WTC11 (cell line): Measurements from ENCODE around the gene KCNMA1. TPM values are rescaled to one million over a fixed set of nuclear protein-coding genes. Genes with fewer than 3 reads are reported as not detected.

ENCODE experiments used
- ATAC-seq: fragments of 200-7000 bp; cut with Tn5 transposase; 2 replicates; pipeline ENCODE4 v1.10.0; 2021; ENCODE audit warnings: mild to moderate bottlenecking, moderate library complexity
- CTCF ChIA-PET: fragments of 300-600 bp; sonication (Branson Sonifier 250); formaldehyde crosslinking; loops from one replicate; lab custom pipeline; 2021; ENCODE audit warnings: antibody characterized with exemption; lab: Charles Lee
- POLR2A ChIA-PET: fragments of 350-600 bp; sonication (Branson Sonifier 250); formaldehyde crosslinking; loops from one replicate; lab custom pipeline; 2021; ENCODE audit warnings: antibody characterized with exemption; lab: Charles Lee
- DNase-seq: peaks from one replicate; pipeline ENCODE4 v3.0.0; 2021; ENCODE audit warnings: low spot score
- H3K27ac Mint-ChIP-seq: 2 replicates; pipeline ENCODE4 v1.8.0; 2021; ENCODE audit warnings: mixed read lengths
- H3K27me3 Mint-ChIP-seq: 2 replicates; pipeline ENCODE4 v1.8.0; 2021; ENCODE audit warnings: low read depth, mild to moderate bottlenecking, moderate library complexity, mixed read lengths
- H3K36me3 Mint-ChIP-seq: 2 replicates; pipeline ENCODE4 v1.8.0; 2021; ENCODE audit warnings: mixed read lengths
- H3K4me1 Mint-ChIP-seq: 2 replicates; pipeline ENCODE4 v1.8.0; 2022; ENCODE audit warnings: mixed read lengths
- H3K4me3 Mint-ChIP-seq: 2 replicates; pipeline ENCODE4 v1.8.0; 2021; ENCODE audit warnings: mild to moderate bottlenecking, moderate library complexity, mixed read lengths
- H3K9me3 Mint-ChIP-seq: 2 replicates; pipeline ENCODE4 v1.8.0; 2021; ENCODE audit warnings: mixed read lengths
- ATF1 ChIP-seq: sonication (generic); formaldehyde crosslinking; IDR thresholded peaks from 2 replicates; pipeline ENCODE4 v1.8.1; 2023; ENCODE audit warnings: mild to moderate bottlenecking, moderate library complexity, missing genetic modification reagents
- CBFB ChIP-seq: sonication (generic); formaldehyde crosslinking; IDR thresholded peaks from 2 replicates; pipeline ENCODE4 v1.8.1; 2022; ENCODE audit warnings: mild to moderate bottlenecking, low read depth, missing genetic modification reagents
- CTCF ChIP-seq: fragments of 200-600 bp; IDR thresholded peaks from 2 replicates; pipeline ENCODE4 v1.8.0; 2022; ENCODE audit warnings: antibody characterized with exemption
- EMX1 ChIP-seq: fragments of 250-450 bp; sonication (Bioruptor Pico); IDR thresholded peaks from 2 replicates; pipeline ENCODE4 v1.8.0; 2021; ENCODE audit warnings: mild to moderate bottlenecking
- FOXK1 ChIP-seq: sonication (generic); formaldehyde crosslinking; IDR thresholded peaks from 2 replicates; pipeline ENCODE4 v1.8.0; 2022; ENCODE audit warnings: mild to moderate bottlenecking, moderate library complexity, missing genetic modification reagents
- FOXP1 ChIP-seq: sonication (generic); formaldehyde crosslinking; IDR thresholded peaks from 2 replicates; pipeline ENCODE4 v1.8.0; 2022; ENCODE audit warnings: missing genetic modification reagents, mild to moderate bottlenecking, moderate library complexity, borderline replicate concordance
- GRHL2 ChIP-seq: fragments of 250-450 bp; sonication (Bioruptor Pico); IDR thresholded peaks from 2 replicates; pipeline ENCODE4 v1.8.0; 2022; ENCODE audit warnings: mild to moderate bottlenecking, moderate library complexity; ENCODE audit not compliant: insufficient replicate concordance, severe bottlenecking
- JUN ChIP-seq: sonication (generic); formaldehyde crosslinking; IDR thresholded peaks from 2 replicates; pipeline ENCODE4 v1.8.0; 2023; ENCODE audit warnings: mild to moderate bottlenecking, missing genetic modification reagents
- MAX ChIP-seq: sonication (generic); formaldehyde crosslinking; IDR thresholded peaks from 2 replicates; pipeline ENCODE4 v1.8.0; 2022; ENCODE audit warnings: mild to moderate bottlenecking, missing genetic modification reagents
- MXD4 ChIP-seq: fragments of 250-450 bp; sonication (Bioruptor Pico); IDR thresholded peaks from 2 replicates; pipeline ENCODE4 v1.8.0; 2021; ENCODE audit warnings: mild to moderate bottlenecking, moderate library complexity, borderline replicate concordance
- NFATC4 ChIP-seq: fragments of 250-450 bp; sonication (Bioruptor Pico); IDR thresholded peaks from 2 replicates; pipeline ENCODE4 v1.9.0; 2021; ENCODE audit warnings: mild to moderate bottlenecking
- OVOL2 ChIP-seq: fragments of 250-450 bp; sonication (Bioruptor Pico); IDR thresholded peaks from 2 replicates; pipeline ENCODE4 v1.9.0; 2021; ENCODE audit warnings: mild to moderate bottlenecking, borderline replicate concordance
- STAT6 ChIP-seq: sonication (generic); formaldehyde crosslinking; conservative IDR thresholded peaks from 2 replicates; pipeline ENCODE4 v1.8.1; 2023; ENCODE audit warnings: mild to moderate bottlenecking, low read depth, missing genetic modification reagents, moderate library complexity
- TCF7 ChIP-seq: sonication (generic); formaldehyde crosslinking; IDR thresholded peaks from 2 replicates; pipeline ENCODE4 v1.8.0; 2022; ENCODE audit warnings: mild to moderate bottlenecking, low read depth, missing genetic modification reagents, moderate library complexity
- USF2 ChIP-seq: sonication (generic); formaldehyde crosslinking; IDR thresholded peaks from 2 replicates; pipeline ENCODE4 v1.8.1; 2023; ENCODE audit warnings: mild to moderate bottlenecking, missing genetic modification reagents, moderate library complexity
- ZNF121 ChIP-seq: sonication (generic); formaldehyde crosslinking; IDR thresholded peaks from 2 replicates; pipeline ENCODE4 v1.8.0; 2023; ENCODE audit warnings: missing genetic modification reagents
- ZNF138 ChIP-seq: sonication (generic); formaldehyde crosslinking; conservative IDR thresholded peaks from 2 replicates; pipeline ENCODE4 v1.8.1; 2022; ENCODE audit warnings: mild to moderate bottlenecking, moderate library complexity, missing genetic modification reagents
- ZNF219 ChIP-seq: sonication (generic); formaldehyde crosslinking; IDR thresholded peaks from 2 replicates; pipeline ENCODE4 v1.8.0; 2023; ENCODE audit warnings: missing genetic modification reagents, mild to moderate bottlenecking, borderline replicate concordance
- ZNF263 ChIP-seq: sonication (generic); formaldehyde crosslinking; IDR thresholded peaks from 2 replicates; pipeline ENCODE4 v1.8.1; 2022; ENCODE audit warnings: low read depth, mild to moderate bottlenecking, moderate library complexity, missing genetic modification reagents
- ZNF396 ChIP-seq: fragments of 250-450 bp; sonication (Bioruptor Pico); IDR thresholded peaks from 2 replicates; pipeline ENCODE4 v1.8.0; 2021; ENCODE audit warnings: mild to moderate bottlenecking, moderate library complexity, borderline replicate concordance
- ZNF416 ChIP-seq: fragments of 250-450 bp; sonication (Bioruptor Pico); IDR thresholded peaks from 2 replicates; pipeline ENCODE4 v1.9.0; 2021; ENCODE audit warnings: mild to moderate bottlenecking, inconsistent platforms
- total RNA-seq: library from RNA; stranded (reverse); gene quantifications from 3 replicates; pipeline ENCODE4 v1.2.3, GENCODE V29; 2021
- TF ChIP-seq, protein P1 (sequence below): sonication (generic); formaldehyde crosslinking; IDR thresholded peaks from 2 replicates; pipeline ENCODE4 v1.8.1; 2023; ENCODE audit warnings: mild to moderate bottlenecking, missing genetic modification reagents
- TF ChIP-seq, protein P2 (sequence below): sonication (generic); formaldehyde crosslinking; IDR thresholded peaks from 2 replicates; pipeline ENCODE4 v1.8.1; 2023; ENCODE audit warnings: mild to moderate bottlenecking, missing genetic modification reagents
- TF ChIP-seq, protein P3 (sequence below): sonication (generic); formaldehyde crosslinking; IDR thresholded peaks from 2 replicates; pipeline ENCODE4 v1.8.1; 2022; ENCODE audit warnings: mild to moderate bottlenecking, missing genetic modification reagents, moderate library complexity, borderline replicate concordance

The KCNMA1 gene
- total RNA-seq, 1 experiment from 2014 or later = 7.3 TPM

- POLR2A ChIA-PET = interaction anchor here (0.7 kb wide), 1 partner anchor 141 kb away, joined by 3 read pairs; no protein-coding TSS in a partner anchor
- TF ChIP-seq OVOL2 = no peak
- TF ChIP-seq ZNF396 (CRISPR knock-in tag) = no peak
- TF ChIP-seq FOXK1 (CRISPR knock-in tag) = no peak
- no peak for TF ChIP-seq FOXP1 (CRISPR knock-in tag)
- no peak for TF ChIP-seq CBFB (CRISPR knock-in tag)
- no peak for TF ChIP-seq MXD4 (CRISPR knock-in tag)
- no peak for TF ChIP-seq STAT6 (CRISPR knock-in tag)
- no peak for TF ChIP-seq CTCF
- TF ChIP-seq GRHL2 = no peak
- TF ChIP-seq ZNF121 = no peak
- TF ChIP-seq TCF7 (CRISPR knock-in tag) = no peak
- TF ChIP-seq MAX (CRISPR knock-in tag) = no peak
- TF ChIP-seq, protein P1, sequence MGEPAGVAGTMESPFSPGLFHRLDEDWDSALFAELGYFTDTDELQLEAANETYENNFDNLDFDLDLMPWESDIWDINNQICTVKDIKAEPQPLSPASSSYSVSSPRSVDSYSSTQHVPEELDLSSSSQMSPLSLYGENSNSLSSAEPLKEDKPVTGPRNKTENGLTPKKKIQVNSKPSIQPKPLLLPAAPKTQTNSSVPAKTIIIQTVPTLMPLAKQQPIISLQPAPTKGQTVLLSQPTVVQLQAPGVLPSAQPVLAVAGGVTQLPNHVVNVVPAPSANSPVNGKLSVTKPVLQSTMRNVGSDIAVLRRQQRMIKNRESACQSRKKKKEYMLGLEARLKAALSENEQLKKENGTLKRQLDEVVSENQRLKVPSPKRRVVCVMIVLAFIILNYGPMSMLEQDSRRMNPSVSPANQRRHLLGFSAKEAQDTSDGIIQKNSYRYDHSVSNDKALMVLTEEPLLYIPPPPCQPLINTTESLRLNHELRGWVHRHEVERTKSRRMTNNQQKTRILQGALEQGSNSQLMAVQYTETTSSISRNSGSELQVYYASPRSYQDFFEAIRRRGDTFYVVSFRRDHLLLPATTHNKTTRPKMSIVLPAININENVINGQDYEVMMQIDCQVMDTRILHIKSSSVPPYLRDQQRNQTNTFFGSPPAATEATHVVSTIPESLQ (CRISPR knock-in tag) = no peak
- no peak for TF ChIP-seq ZNF416 (CRISPR knock-in tag)
- DNase-seq = no peak
- Mint-ChIP-seq H3K36me3 (no peaks in the 10 kb centered on the region), H3K9me3 (no peaks in the 10 kb centered on the region), H3K4me3 (no peak overlapping the region), H3K27ac (no peak overlapping the region), H3K4me1 (peaks cover 8% of the 10 kb centered on the region), H3K27me3 (no peaks in the 10 kb centered on the region)
- CTCF ChIA-PET = no interaction called here
- ATAC-seq = no peak
Observed at GRCh38 chr10:76997631-76998030, 640.0 kb downstream of the KCNMA1 start.

DNA sequence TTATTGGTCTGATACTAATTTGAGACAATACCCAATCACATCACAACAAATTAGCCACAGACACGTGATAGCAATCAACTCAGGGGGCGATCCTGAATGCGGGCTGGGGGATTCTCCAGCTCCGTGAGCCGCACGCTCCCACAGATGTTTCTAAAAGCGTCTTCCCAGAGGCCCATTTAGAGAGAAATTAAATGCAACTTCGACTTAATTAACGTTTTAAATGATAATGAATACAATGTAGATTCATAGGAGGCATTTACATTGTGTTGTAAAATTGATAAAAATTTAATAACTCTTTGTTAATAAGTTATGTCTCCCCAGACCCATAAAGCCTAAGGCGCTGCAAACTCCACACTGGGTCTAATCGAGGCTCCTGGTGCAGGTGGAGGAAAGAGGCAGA, 642.6 kb downstream of the KCNMA1 start:
- H3K9me3 Mint-ChIP-seq = no peaks in the 10 kb centered on the region
- H3K27ac Mint-ChIP-seq = no peak overlapping the region
- H3K27me3 Mint-ChIP-seq = no peaks in the 10 kb centered on the region
- peaks cover 13% of the 10 kb centered on the region for H3K4me1 Mint-ChIP-seq
- no peak overlapping the region for H3K4me3 Mint-ChIP-seq
- ChIA-PET POLR2A (no interaction called here), CTCF (no interaction called here)
- no peak for DNase-seq
- ATAC-seq = no peak
- no peaks in the 10 kb centered on the region for H3K36me3 Mint-ChIP-seq
- TF ChIP-seq ZNF138 (CRISPR knock-in tag) = no peak
- TF ChIP-seq USF2 (CRISPR knock-in tag) = no peak
- TF ChIP-seq, protein P2, sequence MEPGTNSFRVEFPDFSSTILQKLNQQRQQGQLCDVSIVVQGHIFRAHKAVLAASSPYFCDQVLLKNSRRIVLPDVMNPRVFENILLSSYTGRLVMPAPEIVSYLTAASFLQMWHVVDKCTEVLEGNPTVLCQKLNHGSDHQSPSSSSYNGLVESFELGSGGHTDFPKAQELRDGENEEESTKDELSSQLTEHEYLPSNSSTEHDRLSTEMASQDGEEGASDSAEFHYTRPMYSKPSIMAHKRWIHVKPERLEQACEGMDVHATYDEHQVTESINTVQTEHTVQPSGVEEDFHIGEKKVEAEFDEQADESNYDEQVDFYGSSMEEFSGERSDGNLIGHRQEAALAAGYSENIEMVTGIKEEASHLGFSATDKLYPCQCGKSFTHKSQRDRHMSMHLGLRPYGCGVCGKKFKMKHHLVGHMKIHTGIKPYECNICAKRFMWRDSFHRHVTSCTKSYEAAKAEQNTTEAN = no peak
- TF ChIP-seq ATF1 (CRISPR knock-in tag) = no peak
- no peak for TF ChIP-seq ZNF219 (CRISPR knock-in tag)
- TF ChIP-seq JUN (CRISPR knock-in tag) = no peak
- TF ChIP-seq ZNF263 = no peak
- no peak for TF ChIP-seq NFATC4 (CRISPR knock-in tag)
- no peak for TF ChIP-seq EMX1 (CRISPR knock-in tag)
- TF ChIP-seq, protein P3, sequence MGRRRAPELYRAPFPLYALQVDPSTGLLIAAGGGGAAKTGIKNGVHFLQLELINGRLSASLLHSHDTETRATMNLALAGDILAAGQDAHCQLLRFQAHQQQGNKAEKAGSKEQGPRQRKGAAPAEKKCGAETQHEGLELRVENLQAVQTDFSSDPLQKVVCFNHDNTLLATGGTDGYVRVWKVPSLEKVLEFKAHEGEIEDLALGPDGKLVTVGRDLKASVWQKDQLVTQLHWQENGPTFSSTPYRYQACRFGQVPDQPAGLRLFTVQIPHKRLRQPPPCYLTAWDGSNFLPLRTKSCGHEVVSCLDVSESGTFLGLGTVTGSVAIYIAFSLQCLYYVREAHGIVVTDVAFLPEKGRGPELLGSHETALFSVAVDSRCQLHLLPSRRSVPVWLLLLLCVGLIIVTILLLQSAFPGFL (CRISPR knock-in tag) = no peak
